SK-N-SH treated with all-trans-retinoic acid at 6 μM for 48 hours (cell line): Measurements from ENCODE around the gene ASIC4.

ENCODE experiments used
- ATAC-seq: fragments of 200-7000 bp; cut with Tn5 transposase; 3 replicates; pipeline ENCODE4 v1.9.1; 2020; ENCODE audit warnings: mild to moderate bottlenecking, moderate library complexity
- ARNTL ChIP-seq: fragments of 450-650 bp; formaldehyde crosslinking; IDR thresholded peaks from 2 replicates; pipeline ENCODE4 v1.5.0; 2020; ENCODE audit warnings: low read depth, mild to moderate bottlenecking, moderate library complexity, borderline replicate concordance
- BACH2 ChIP-seq: fragments of 250-450 bp; sonication (Bioruptor Pico); IDR thresholded peaks from 2 replicates; pipeline ENCODE4 v1.9.0; 2021; ENCODE audit warnings: mild to moderate bottlenecking, borderline replicate concordance
- CSDC2 ChIP-seq: fragments of 250-450 bp; sonication (Bioruptor Pico); IDR thresholded peaks from 2 replicates; pipeline ENCODE4 v1.5.0; 2020; ENCODE audit warnings: mild to moderate bottlenecking, moderate library complexity
- ESRRG ChIP-seq: fragments of 250-450 bp; sonication (Bioruptor Pico); IDR thresholded peaks from 2 replicates; pipeline ENCODE4 v1.6.1; 2021; ENCODE audit warnings: mild to moderate bottlenecking
- GLIS3 ChIP-seq: fragments of 250-450 bp; sonication (Bioruptor Pico); IDR thresholded peaks from 2 replicates; pipeline ENCODE4 v1.5.0; 2020; ENCODE audit warnings: mild to moderate bottlenecking, moderate library complexity
- ISL1 ChIP-seq: fragments of 250-450 bp; sonication (Bioruptor Pico); IDR thresholded peaks from 2 replicates; pipeline ENCODE4 v2.1.2; 2022; ENCODE audit warnings: mild to moderate bottlenecking, moderate library complexity
- PPARA ChIP-seq: fragments of 250-450 bp; sonication (Bioruptor Pico); IDR thresholded peaks from 2 replicates; pipeline ENCODE4 v1.5.0; 2020; ENCODE audit warnings: mild to moderate bottlenecking, borderline replicate concordance
- RARB ChIP-seq: fragments of 250-450 bp; sonication (Bioruptor Pico); IDR thresholded peaks from 2 replicates; pipeline ENCODE4 v1.8.0; 2021; ENCODE audit warnings: mild to moderate bottlenecking, moderate library complexity
- SNAI2 ChIP-seq: fragments of 250-450 bp; sonication (Bioruptor Pico); IDR thresholded peaks from 2 replicates; pipeline ENCODE4 v1.5.0; 2020; ENCODE audit warnings: mild to moderate bottlenecking, moderate library complexity
- TOX ChIP-seq: fragments of 250-450 bp; sonication (Bioruptor Pico); IDR thresholded peaks from 2 replicates; pipeline ENCODE4 v1.8.0; 2021; ENCODE audit warnings: mild to moderate bottlenecking, moderate library complexity, borderline replicate concordance
- ZC3H10 ChIP-seq: fragments of 250-450 bp; sonication (Bioruptor Pico); IDR thresholded peaks from 2 replicates; pipeline ENCODE4 v1.5.1; 2021; ENCODE audit warnings: mild to moderate bottlenecking, moderate library complexity
- ZFP3 ChIP-seq: fragments of 250-450 bp; sonication (Bioruptor Pico); IDR thresholded peaks from 2 replicates; pipeline ENCODE4 v1.5.0; 2020; ENCODE audit warnings: mild to moderate bottlenecking, moderate library complexity
- ZNF565 ChIP-seq: fragments of 450-650 bp; formaldehyde crosslinking; conservative IDR thresholded peaks from 2 replicates; pipeline ENCODE4 v1.5.0; 2020; ENCODE audit warnings: low read depth, mild to moderate bottlenecking, moderate library complexity
- ZNF70 ChIP-seq: fragments of 450-650 bp; formaldehyde crosslinking; IDR thresholded peaks from 2 replicates; pipeline ENCODE4 v1.5.0; 2020; ENCODE audit warnings: mild to moderate bottlenecking, moderate library complexity
- ZNF8 ChIP-seq: fragments of 450-650 bp; formaldehyde crosslinking; IDR thresholded peaks from 2 replicates; pipeline ENCODE4 v1.5.0; 2020; ENCODE audit warnings: mild to moderate bottlenecking, moderate library complexity
- TF ChIP-seq, protein P1 (sequence below): fragments of 250-450 bp; sonication (Bioruptor Pico); IDR thresholded peaks from 2 replicates; pipeline ENCODE4 v1.8.0; 2021; ENCODE audit warnings: low read depth, mild to moderate bottlenecking, moderate library complexity, borderline replicate concordance
- TF ChIP-seq, protein P2 (sequence below): fragments of 250-450 bp; sonication (Bioruptor Pico); IDR thresholded peaks from 2 replicates; pipeline ENCODE4 v1.5.0; 2020; ENCODE audit warnings: mild to moderate bottlenecking, moderate library complexity
- TF ChIP-seq, protein P3 (sequence below): fragments of 250-450 bp; sonication (Bioruptor Pico); IDR thresholded peaks from 2 replicates; pipeline ENCODE4 v1.8.0; 2020; ENCODE audit warnings: mild to moderate bottlenecking, moderate library complexity, borderline replicate concordance

Gene ASIC4

DNA sequence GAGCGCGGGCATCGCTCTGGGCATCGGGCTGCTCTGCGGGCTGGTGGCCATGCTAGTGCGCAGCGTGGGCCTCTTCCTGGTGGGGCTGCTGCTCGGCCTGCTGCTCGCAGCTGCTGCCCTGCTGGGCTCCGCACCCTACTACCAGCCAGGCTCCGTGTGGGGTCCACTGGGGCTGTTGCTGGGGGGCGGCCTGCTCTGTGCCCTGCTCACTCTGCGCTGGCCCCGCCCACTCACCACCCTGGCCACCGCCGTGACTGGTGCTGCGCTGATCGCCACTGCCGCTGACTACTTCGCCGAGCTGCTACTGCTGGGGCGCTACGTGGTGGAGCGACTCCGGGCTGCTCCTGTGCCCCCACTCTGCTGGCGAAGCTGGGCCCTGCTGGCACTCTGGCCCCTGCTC, 33.3 kb downstream of the ASIC4 start:
- ATAC-seq, result no peak

DNA sequence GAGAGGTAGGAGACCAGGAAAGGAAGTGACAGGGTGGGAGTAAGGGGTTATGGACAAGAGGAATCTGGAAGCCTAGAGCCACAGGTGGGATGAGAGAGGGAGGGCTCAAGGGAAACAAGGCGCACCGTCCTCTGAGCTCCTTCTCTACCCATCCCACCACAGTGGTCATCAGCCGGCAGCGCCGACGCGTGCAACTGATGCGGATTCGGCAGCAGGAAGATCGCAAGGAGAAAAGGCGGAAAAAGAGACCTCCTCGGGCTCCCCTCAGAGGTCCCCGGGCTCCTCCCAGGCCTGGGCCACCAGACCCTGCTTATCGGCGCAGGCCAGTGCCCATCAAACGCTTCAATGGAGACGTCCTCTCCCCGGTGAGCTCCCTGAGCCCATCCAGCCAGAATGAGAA, 34.7 kb downstream of the ASIC4 start:
- TF ChIP-seq ZNF70 (CRISPR knock-in tag) (no peak), RARB (CRISPR knock-in tag) (no peak), BACH2 (CRISPR knock-in tag) (no peak), ZFP3 (no peak), ZNF565 (CRISPR knock-in tag) (no peak), ESRRG (no peak)
- ATAC-seq, result no peak

More for the DNA sequence above, 33.3 kb downstream of the ASIC4 start:
- TF ChIP-seq GLIS3 (CRISPR knock-in tag) (no peak), ZNF565 (CRISPR knock-in tag) (no peak), SNAI2 (CRISPR knock-in tag) (no peak)

DNA sequence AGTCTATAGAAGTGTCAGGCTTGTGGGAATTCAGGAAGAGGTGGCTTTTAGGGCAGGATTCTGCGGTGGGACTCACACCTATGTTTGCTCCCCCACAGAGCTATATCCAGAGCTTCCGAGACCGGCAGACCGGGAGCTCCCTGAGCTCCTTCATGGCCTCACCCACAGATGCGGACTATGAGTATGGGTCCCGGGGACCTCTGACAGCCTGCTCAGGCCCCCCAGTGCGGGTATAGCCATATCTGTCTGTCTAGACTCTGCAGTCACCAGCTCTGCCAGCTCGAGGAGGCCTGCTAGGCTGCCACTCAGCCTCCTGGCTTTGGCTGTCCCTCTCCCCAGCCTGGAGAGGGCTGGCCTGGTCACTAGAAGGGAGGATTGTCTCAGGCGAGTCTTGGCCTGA, 35.3 kb downstream of the ASIC4 start:
- no peak for ATAC-seq
- TF ChIP-seq SNAI2 (CRISPR knock-in tag), result no peak
- no peak for TF ChIP-seq ISL1 (CRISPR knock-in tag)
- TF ChIP-seq, protein P1, sequence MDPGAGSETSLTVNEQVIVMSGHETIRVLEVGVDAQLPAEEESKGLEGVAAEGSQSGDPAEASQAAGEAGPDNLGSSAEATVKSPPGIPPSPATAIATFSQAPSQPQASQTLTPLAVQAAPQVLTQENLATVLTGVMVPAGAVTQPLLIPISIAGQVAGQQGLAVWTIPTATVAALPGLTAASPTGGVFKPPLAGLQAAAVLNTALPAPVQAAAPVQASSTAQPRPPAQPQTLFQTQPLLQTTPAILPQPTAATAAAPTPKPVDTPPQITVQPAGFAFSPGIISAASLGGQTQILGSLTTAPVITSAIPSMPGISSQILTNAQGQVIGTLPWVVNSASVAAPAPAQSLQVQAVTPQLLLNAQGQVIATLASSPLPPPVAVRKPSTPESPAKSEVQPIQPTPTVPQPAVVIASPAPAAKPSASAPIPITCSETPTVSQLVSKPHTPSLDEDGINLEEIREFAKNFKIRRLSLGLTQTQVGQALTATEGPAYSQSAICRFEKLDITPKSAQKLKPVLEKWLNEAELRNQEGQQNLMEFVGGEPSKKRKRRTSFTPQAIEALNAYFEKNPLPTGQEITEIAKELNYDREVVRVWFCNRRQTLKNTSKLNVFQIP, result no peak
- TF ChIP-seq ZNF565 (CRISPR knock-in tag), result no peak

DNA sequence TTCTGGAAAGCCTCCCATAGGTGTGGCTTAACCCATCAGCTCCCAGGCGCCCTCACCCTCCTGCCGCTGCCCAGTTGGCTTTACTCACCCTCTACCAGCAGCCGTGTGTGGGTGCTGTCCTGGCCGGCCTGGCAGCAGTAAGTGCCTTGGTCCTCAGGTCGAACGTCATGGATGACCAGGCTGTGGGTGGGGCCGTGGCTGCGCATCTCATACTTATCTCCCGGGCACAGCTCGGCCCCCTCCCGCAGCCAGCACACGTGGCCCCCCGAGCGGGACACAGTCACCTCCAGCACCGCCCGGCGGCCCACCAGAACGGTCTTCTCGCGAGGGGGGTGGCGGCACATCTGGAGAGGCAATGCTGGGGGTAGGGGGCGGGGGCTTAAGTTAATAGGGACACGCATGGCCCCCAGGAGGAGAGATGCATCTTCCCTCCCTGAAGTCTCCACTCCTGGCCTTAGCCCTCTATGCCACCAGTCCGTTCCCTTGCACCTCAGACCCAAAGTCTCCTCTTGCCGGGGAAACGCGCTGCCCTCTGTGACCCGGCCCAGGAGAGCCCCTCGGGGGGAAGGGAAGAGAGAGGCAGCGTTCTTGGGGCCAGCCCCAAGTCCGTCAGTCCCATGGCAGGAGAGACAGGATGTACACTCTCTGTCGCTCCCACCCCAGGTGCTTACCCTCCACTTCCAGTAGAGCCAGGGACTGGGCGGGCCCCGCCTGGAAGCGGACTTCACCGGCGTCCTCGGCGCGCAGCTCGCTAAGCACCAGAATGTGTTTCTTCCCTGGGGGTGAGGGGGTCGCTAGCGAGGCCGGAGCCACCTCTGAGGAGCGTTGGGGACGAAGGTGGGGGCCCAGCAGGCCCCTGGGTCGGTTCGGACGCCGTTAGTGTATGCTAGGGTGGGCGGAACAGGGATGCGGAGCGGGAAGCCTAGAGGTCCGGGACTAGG, 37.4 kb downstream of the ASIC4 start:
- peak; percentile 70 for ATAC-seq
- TF ChIP-seq, protein P1, result no peak
- no peak for TF ChIP-seq ZNF565 (CRISPR knock-in tag)
- no peak for TF ChIP-seq ARNTL (CRISPR knock-in tag)
- TF ChIP-seq, protein P2, sequence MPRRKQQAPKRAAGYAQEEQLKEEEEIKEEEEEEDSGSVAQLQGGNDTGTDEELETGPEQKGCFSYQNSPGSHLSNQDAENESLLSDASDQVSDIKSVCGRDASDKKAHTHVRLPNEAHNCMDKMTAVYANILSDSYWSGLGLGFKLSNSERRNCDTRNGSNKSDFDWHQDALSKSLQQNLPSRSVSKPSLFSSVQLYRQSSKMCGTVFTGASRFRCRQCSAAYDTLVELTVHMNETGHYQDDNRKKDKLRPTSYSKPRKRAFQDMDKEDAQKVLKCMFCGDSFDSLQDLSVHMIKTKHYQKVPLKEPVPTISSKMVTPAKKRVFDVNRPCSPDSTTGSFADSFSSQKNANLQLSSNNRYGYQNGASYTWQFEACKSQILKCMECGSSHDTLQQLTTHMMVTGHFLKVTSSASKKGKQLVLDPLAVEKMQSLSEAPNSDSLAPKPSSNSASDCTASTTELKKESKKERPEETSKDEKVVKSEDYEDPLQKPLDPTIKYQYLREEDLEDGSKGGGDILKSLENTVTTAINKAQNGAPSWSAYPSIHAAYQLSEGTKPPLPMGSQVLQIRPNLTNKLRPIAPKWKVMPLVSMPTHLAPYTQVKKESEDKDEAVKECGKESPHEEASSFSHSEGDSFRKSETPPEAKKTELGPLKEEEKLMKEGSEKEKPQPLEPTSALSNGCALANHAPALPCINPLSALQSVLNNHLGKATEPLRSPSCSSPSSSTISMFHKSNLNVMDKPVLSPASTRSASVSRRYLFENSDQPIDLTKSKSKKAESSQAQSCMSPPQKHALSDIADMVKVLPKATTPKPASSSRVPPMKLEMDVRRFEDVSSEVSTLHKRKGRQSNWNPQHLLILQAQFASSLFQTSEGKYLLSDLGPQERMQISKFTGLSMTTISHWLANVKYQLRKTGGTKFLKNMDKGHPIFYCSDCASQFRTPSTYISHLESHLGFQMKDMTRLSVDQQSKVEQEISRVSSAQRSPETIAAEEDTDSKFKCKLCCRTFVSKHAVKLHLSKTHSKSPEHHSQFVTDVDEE (CRISPR knock-in tag), result no peak

DNA sequence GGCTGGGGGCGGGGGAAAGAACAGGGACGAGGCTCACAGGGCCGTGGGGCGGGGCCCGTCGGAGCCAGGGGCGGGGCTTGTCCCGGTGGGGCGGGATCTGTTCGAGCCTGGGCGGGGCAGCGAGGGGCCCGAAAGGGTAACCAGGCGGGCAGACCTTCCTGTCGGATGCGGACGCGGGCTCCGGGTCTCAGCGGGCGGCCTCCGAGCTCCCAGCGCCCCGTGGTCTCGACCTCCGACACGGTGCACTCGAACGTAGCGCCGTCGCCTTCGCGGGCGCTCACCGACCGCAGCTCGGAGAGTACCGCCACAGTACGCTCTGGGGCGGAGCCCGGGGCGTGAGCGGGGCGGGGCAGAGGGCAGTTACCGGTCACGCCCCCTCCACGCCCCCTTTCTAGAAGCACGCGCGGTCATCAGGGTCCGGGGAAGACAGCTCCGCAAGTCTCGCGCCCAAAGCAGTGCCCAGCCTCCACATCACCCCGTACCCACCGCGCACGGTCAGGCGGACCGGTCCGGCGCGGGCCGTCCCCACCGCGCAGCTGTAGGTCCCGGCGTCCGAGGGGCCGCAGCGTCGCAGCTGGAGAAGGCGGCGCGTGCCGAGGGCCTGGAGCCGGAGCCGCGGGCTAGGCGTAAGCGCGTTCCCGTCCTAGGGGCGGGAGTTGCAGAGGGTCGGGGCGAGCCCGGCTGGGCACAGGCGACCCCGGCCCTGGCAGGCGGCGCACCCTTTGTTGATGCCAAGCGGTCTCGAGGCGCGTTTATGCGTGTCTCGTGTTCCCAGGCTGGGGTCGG, 38.3 kb downstream of the ASIC4 start:
- peak; percentile 10; the same call in 1 of the 2 replicates for TF ChIP-seq GLIS3 (CRISPR knock-in tag)
- TF ChIP-seq, protein P2 (CRISPR knock-in tag), result no peak
- peak; percentile 91 for ATAC-seq

DNA sequence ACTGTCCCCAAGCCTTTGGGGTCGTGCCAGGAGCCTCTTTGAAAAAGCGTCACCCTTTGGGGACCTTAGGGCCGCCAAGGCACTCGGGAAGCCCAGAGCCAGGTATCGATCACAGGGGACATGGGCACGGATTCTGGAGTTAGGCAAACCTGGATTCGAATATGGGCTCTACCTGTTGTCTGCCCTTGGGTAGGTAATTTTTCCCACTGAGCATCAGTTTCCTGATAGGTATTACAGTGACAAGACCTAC, 38.8 kb downstream of the ASIC4 start:
- ATAC-seq, result no peak
- TF ChIP-seq PPARA (CRISPR knock-in tag) (no peak), ZC3H10 (CRISPR knock-in tag) (no peak), ZNF70 (CRISPR knock-in tag) (no peak), ZNF565 (CRISPR knock-in tag) (no peak), ZNF8 (no peak), ZFP3 (no peak), TOX (CRISPR knock-in tag) (no peak), CSDC2 (no peak), ARNTL (CRISPR knock-in tag) (no peak), RARB (CRISPR knock-in tag) (no peak)
- TF ChIP-seq, protein P3, sequence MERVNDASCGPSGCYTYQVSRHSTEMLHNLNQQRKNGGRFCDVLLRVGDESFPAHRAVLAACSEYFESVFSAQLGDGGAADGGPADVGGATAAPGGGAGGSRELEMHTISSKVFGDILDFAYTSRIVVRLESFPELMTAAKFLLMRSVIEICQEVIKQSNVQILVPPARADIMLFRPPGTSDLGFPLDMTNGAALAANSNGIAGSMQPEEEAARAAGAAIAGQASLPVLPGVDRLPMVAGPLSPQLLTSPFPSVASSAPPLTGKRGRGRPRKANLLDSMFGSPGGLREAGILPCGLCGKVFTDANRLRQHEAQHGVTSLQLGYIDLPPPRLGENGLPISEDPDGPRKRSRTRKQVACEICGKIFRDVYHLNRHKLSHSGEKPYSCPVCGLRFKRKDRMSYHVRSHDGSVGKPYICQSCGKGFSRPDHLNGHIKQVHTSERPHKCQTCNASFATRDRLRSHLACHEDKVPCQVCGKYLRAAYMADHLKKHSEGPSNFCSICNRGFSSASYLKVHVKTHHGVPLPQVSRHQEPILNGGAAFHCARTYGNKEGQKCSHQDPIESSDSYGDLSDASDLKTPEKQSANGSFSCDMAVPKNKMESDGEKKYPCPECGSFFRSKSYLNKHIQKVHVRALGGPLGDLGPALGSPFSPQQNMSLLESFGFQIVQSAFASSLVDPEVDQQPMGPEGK (CRISPR knock-in tag), result no peak
